Peyer's patch (tissue), 4 donors: ENCODE results near the gene SLC10A1. TPM values are rescaled to one million over a fixed set of nuclear protein-coding genes. Genes with fewer than 3 reads are reported as not detected.
"Not testable (repeated sequence)": the region's sequence is repeated elsewhere in the genome, so short reads cannot be mapped to it uniquely, and the experiment has no call there.

Source experiments
- DNase-seq, 3 donors: peaks; one replicate each; pipeline ENCODE4 v3.0.0-alpha.2; 2017 to 2019
- H3K27ac ChIP-seq, 4 donors: fragments of 200-600 bp; sonication (generic); one replicate each; pipeline ENCODE4 v1.5.1; 2016 to 2019
- H3K27me3 ChIP-seq, 2 donors: fragments of 200-600 bp; sonication (generic); one replicate each; pipeline ENCODE4 v1.5.1; 2019
- H3K36me3 ChIP-seq, 3 donors: fragments of 200-600 bp; sonication (generic); one replicate each; pipeline ENCODE4 v1.5.1; 2016 to 2019
- H3K4me1 ChIP-seq, 4 donors: fragments of 200-600 bp; sonication (generic); one replicate each; pipeline ENCODE4 v1.5.1; 2016 to 2019
- H3K4me3 ChIP-seq, 4 donors: fragments of 200-600 bp; sonication (generic); 1 replicate in 3 of 4; 2 replicates in 1 of 4; pipeline ENCODE4 v1.5.1; 2016 to 2019; ENCODE audit warnings: mild to moderate bottlenecking in 1 of 4
- H3K9me3 ChIP-seq, 4 donors: fragments of 200-600 bp; sonication (generic); one replicate each; pipeline ENCODE4 v1.5.1; 2016 to 2019; ENCODE audit warnings: mild to moderate bottlenecking in 1 of 4
- CTCF ChIP-seq, 6 experiments: fragments of 450-650 bp in 4 of 6; fragments of 200-600 bp in 2 of 6; sonication (generic) in 1 of 6; IDR thresholded peaks; one replicate each; pipeline ENCODE4 v1.5.1; 2017 to 2019; ENCODE audit warnings: antibody characterized with exemption in 6 of 6, mild to moderate bottlenecking in 3 of 6, moderate library complexity in 1 of 6
- POLR2A ChIP-seq, 2 donors: fragments of 450-650 bp; IDR thresholded peaks; one replicate each; pipeline ENCODE4 v1.5.1; 2017; ENCODE audit warnings: antibody characterized with exemption in 2 of 2, mild to moderate bottlenecking in 2 of 2, moderate library complexity in 2 of 2
- total RNA-seq, 4 donors: library from RNA; depleted of rRNA; stranded (reverse); fragments of >200 nt; gene quantifications; one replicate each; pipeline ENCODE4 v1.1.0, GENCODE V29; 2016

Gene SLC10A1
- total RNA-seq, 4 donors from 2014 or later = not detected

DNA sequence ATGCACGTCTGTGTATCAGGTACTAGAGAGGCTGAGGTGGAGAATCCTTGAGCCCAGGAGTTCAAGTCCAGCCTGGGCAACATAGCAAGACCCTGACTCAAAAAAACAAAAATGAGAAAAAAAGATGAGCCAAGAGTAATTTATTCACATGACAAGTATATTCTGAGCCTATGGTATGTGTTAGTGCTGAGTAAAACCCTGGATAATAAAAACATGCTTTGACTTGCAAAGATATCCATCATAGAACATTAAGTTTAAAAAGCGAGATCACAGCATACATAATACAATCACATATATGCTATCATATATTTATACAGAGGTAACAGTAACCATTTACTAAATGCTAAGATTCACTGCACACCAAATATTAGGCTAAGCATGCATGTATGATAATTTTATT lies 23.9 kb upstream of the SLC10A1 start:
- no peak for DNase-seq
- no peak overlapping the region for H3K27ac ChIP-seq
- peaks cover 0 to 6% (median 0%) of the 10 kb centered on the region in 4 donors for H3K4me1 ChIP-seq
- H3K27me3 ChIP-seq = no peaks in the 10 kb centered on the region
- no peak overlapping the region for H3K4me3 ChIP-seq
- H3K36me3 ChIP-seq = no peaks in the 10 kb centered on the region
- no peak for TF ChIP-seq POLR2A (IDR thresholded peaks at IDR 0.05)
- TF ChIP-seq CTCF (IDR thresholded peaks at IDR 0.05) = no peak
- H3K9me3 ChIP-seq = no peaks in the 10 kb centered on the region

- DNase-seq = no peak
- H3K27ac ChIP-seq = no peak overlapping the region
- H3K36me3 ChIP-seq = no peaks in the 10 kb centered on the region
- peaks cover 0 to 6% (median 0%) of the 10 kb centered on the region in 4 donors for H3K4me1 ChIP-seq
- H3K9me3 ChIP-seq = no peaks in the 10 kb centered on the region
- no peaks in the 10 kb centered on the region for H3K27me3 ChIP-seq
- no peak overlapping the region for H3K4me3 ChIP-seq
- no peak for TF ChIP-seq CTCF (IDR thresholded peaks at IDR 0.05)
- TF ChIP-seq POLR2A (IDR thresholded peaks at IDR 0.05) = no peak
Measured at GRCh38 chr14:69819607-69820006, 22.6 kb upstream of the SLC10A1 start.

DNA sequence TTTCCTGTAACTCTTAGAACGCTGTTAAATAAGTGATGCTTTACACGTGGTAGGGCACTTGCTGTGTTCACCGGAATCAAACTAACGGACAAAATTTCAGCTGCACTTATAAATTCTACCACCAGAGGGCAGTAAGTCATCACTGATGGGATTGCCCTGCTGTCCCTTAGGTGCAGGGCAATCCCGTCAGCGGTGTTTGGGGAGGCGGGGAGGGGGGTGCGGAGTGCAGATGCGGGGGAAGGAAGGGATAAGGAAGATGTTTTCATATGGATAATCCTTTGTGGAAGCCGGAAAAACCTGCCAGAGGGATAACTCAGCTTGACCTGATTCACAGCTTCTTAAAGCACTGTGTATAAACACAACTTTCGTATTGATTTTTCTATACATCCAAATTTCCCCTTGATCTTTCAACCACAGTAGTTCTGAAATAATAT lies 21.7 kb upstream of the SLC10A1 start:
- no peak overlapping the region for H3K4me3 ChIP-seq
- H3K27ac ChIP-seq = no peak overlapping the region
- H3K36me3 ChIP-seq = no peaks in the 10 kb centered on the region
- peak; percentile 75 to 87 (median 86) for TF ChIP-seq CTCF (IDR thresholded peaks at IDR 0.05)
- TF ChIP-seq POLR2A (IDR thresholded peaks at IDR 0.05) = no peak
- no peaks in the 10 kb centered on the region for H3K9me3 ChIP-seq
- peak in 2 of 3 donors; percentile 19 to 69 for DNase-seq
- peaks cover 0 to 6% (median 0%) of the 10 kb centered on the region in 4 donors for H3K4me1 ChIP-seq
- H3K27me3 ChIP-seq = no peaks in the 10 kb centered on the region

DNA sequence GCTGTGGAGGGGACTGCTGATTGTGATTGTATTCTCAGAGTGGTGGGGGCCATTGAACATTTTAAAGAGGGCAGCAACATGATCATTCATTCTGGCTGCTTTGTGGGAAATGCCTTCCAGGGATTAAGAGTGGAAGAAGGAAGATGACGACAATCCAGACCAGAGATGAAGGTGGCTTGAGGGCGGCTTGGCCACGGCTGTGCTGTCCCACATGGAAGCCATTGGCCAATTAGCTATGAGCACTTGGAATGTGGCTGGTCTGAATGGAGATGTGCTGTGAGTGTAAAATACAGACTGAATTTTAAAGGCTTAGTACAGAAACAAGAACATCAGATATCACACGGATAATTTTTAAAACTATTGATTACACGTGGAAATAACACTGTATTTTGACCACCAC lies 19.2 kb upstream of the SLC10A1 start:
- no peaks in the 10 kb centered on the region for H3K9me3 ChIP-seq
- H3K27ac ChIP-seq = no peak overlapping the region
- peaks cover 0 to 6% (median 0%) of the 10 kb centered on the region in 4 donors for H3K4me1 ChIP-seq
- no peak for DNase-seq
- TF ChIP-seq CTCF (IDR thresholded peaks at IDR 0.05) = no peak
- TF ChIP-seq POLR2A (IDR thresholded peaks at IDR 0.05) = no peak
- no peak overlapping the region for H3K4me3 ChIP-seq
- no peaks in the 10 kb centered on the region for H3K27me3 ChIP-seq
- no peaks in the 10 kb centered on the region for H3K36me3 ChIP-seq

- no peaks in the 10 kb centered on the region for H3K27me3 ChIP-seq
- H3K9me3 ChIP-seq = no peaks in the 10 kb centered on the region
- no peaks in the 10 kb centered on the region for H3K36me3 ChIP-seq
- H3K4me3 ChIP-seq = no peak overlapping the region
- DNase-seq = no peak
- H3K4me1 ChIP-seq = peaks cover 0 to 6% (median 0%) of the 10 kb centered on the region in 4 donors
- H3K27ac ChIP-seq = no peak overlapping the region
- TF ChIP-seq CTCF (IDR thresholded peaks at IDR 0.05) (no peak), POLR2A (IDR thresholded peaks at IDR 0.05) (no peak)
Measured at GRCh38 chr14:69815556-69815955, 18.5 kb upstream of the SLC10A1 start.

GRCh38 chr14:69814397-69814796 lies 17.4 kb upstream of the SLC10A1 start:
- no peak overlapping the region for H3K4me3 ChIP-seq
- H3K36me3 ChIP-seq = no peaks in the 10 kb centered on the region
- H3K9me3 ChIP-seq = no peaks in the 10 kb centered on the region
- no peak overlapping the region for H3K27ac ChIP-seq
- DNase-seq = no peak
- TF ChIP-seq POLR2A (IDR thresholded peaks at IDR 0.05) (no peak), CTCF (IDR thresholded peaks at IDR 0.05) (no peak)
- peaks cover 0 to 6% (median 0%) of the 10 kb centered on the region in 4 donors for H3K4me1 ChIP-seq
- H3K27me3 ChIP-seq = no peaks in the 10 kb centered on the region

DNA sequence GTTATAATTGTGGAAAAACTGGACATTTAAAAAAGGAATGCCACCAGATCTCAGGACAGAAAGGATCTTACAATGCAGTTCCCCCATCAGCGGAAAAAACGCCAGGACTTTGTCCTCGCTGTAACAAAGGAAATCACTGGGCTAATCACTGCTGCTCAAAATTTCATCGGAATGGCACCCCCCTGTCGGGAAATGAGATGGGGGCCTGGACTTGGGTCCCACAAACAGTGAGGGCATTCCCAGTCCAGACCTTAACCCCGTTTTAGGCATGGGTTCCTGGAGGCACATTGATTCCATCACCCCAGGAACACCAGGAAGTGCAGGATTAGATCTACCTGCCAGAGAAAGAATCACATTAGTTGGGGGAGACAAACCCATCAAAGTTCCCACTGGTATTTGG lies 16.3 kb upstream of the SLC10A1 start:
- H3K4me1 ChIP-seq, H3K27me3 ChIP-seq, H3K4me3 ChIP-seq, DNase-seq, H3K36me3 ChIP-seq, H3K27ac ChIP-seq, H3K9me3 ChIP-seq: not testable (repeated sequence)
